WTC11 (cell line): Measurements from ENCODE around the gene ZNF398. TPM values are rescaled to one million over a fixed set of nuclear protein-coding genes. Genes with fewer than 3 reads are reported as not detected.

Experiments used
- ATAC-seq: fragments of 200-7000 bp; cut with Tn5 transposase; 2 replicates; pipeline ENCODE4 v1.10.0; 2021; ENCODE audit warnings: mild to moderate bottlenecking, moderate library complexity
- CTCF ChIA-PET: fragments of 300-600 bp; sonication (Branson Sonifier 250); formaldehyde crosslinking; loops from one replicate; lab custom pipeline; 2021; ENCODE audit warnings: antibody characterized with exemption; lab: Charles Lee
- POLR2A ChIA-PET: fragments of 350-600 bp; sonication (Branson Sonifier 250); formaldehyde crosslinking; loops from one replicate; lab custom pipeline; 2021; ENCODE audit warnings: antibody characterized with exemption; lab: Charles Lee
- DNase-seq: peaks from one replicate; pipeline ENCODE4 v3.0.0; 2021; ENCODE audit warnings: low spot score
- H3K27ac Mint-ChIP-seq: 2 replicates; pipeline ENCODE4 v1.8.0; 2021; ENCODE audit warnings: mixed read lengths
- H3K27me3 Mint-ChIP-seq: 2 replicates; pipeline ENCODE4 v1.8.0; 2021; ENCODE audit warnings: low read depth, mild to moderate bottlenecking, moderate library complexity, mixed read lengths
- H3K36me3 Mint-ChIP-seq: 2 replicates; pipeline ENCODE4 v1.8.0; 2021; ENCODE audit warnings: mixed read lengths
- H3K4me1 Mint-ChIP-seq: 2 replicates; pipeline ENCODE4 v1.8.0; 2022; ENCODE audit warnings: mixed read lengths
- H3K4me3 Mint-ChIP-seq: 2 replicates; pipeline ENCODE4 v1.8.0; 2021; ENCODE audit warnings: mild to moderate bottlenecking, moderate library complexity, mixed read lengths
- H3K9me3 Mint-ChIP-seq: 2 replicates; pipeline ENCODE4 v1.8.0; 2021; ENCODE audit warnings: mixed read lengths
- CBFB ChIP-seq: sonication (generic); formaldehyde crosslinking; IDR thresholded peaks from 2 replicates; pipeline ENCODE4 v1.8.1; 2022; ENCODE audit warnings: mild to moderate bottlenecking, low read depth, missing genetic modification reagents
- CREB1 ChIP-seq: sonication (generic); formaldehyde crosslinking; IDR thresholded peaks from 2 replicates; pipeline ENCODE4 v1.8.0; 2023; ENCODE audit warnings: mild to moderate bottlenecking, missing genetic modification reagents
- ETV6 ChIP-seq: sonication (generic); formaldehyde crosslinking; IDR thresholded peaks from 2 replicates; pipeline ENCODE4 v1.8.1; 2022; ENCODE audit warnings: mild to moderate bottlenecking, missing genetic modification reagents
- GRHL2 ChIP-seq: fragments of 250-450 bp; sonication (Bioruptor Pico); IDR thresholded peaks from 2 replicates; pipeline ENCODE4 v1.8.0; 2022; ENCODE audit warnings: mild to moderate bottlenecking, moderate library complexity; ENCODE audit not compliant: insufficient replicate concordance, severe bottlenecking
- MYBL2 ChIP-seq: sonication (generic); formaldehyde crosslinking; IDR thresholded peaks from 2 replicates; pipeline ENCODE4 v1.8.1; 2023; ENCODE audit warnings: mild to moderate bottlenecking, moderate library complexity, missing genetic modification reagents
- OVOL2 ChIP-seq: fragments of 250-450 bp; sonication (Bioruptor Pico); IDR thresholded peaks from 2 replicates; pipeline ENCODE4 v1.9.0; 2021; ENCODE audit warnings: mild to moderate bottlenecking, borderline replicate concordance
- SP1 ChIP-seq: sonication (generic); formaldehyde crosslinking; conservative IDR thresholded peaks from 2 replicates; pipeline ENCODE4 v1.8.1; 2022; ENCODE audit warnings: missing genetic modification reagents
- ZNF263 ChIP-seq: sonication (generic); formaldehyde crosslinking; IDR thresholded peaks from 2 replicates; pipeline ENCODE4 v1.8.1; 2022; ENCODE audit warnings: low read depth, mild to moderate bottlenecking, moderate library complexity, missing genetic modification reagents
- ZNF423 ChIP-seq: fragments of 250-450 bp; sonication (Bioruptor Pico); IDR thresholded peaks from 2 replicates; pipeline ENCODE4 v2.1.2; 2022; ENCODE audit warnings: mild to moderate bottlenecking, moderate library complexity
- ZNF671 ChIP-seq: fragments of 250-450 bp; sonication (Bioruptor Pico); IDR thresholded peaks from 2 replicates; pipeline ENCODE4 v1.8.0; 2021; ENCODE audit warnings: mild to moderate bottlenecking
- total RNA-seq: library from RNA; stranded (reverse); gene quantifications from 3 replicates; pipeline ENCODE4 v1.2.3, GENCODE V29; 2021
- TF ChIP-seq, protein P1 (sequence below): sonication (generic); formaldehyde crosslinking; IDR thresholded peaks from 2 replicates; pipeline ENCODE4 v1.8.1; 2022; ENCODE audit warnings: low read depth, missing genetic modification reagents, borderline replicate concordance
- TF ChIP-seq, protein P2 (sequence below): sonication (generic); formaldehyde crosslinking; IDR thresholded peaks from 2 replicates; pipeline ENCODE4 v1.8.1; 2023; ENCODE audit warnings: mild to moderate bottlenecking, missing genetic modification reagents, borderline replicate concordance
- TF ChIP-seq, protein P3 (sequence below): fragments of 250-450 bp; sonication (Bioruptor Pico); IDR thresholded peaks from 2 replicates; pipeline ENCODE4 v1.8.0; 2021; ENCODE audit warnings: mild to moderate bottlenecking
- TF ChIP-seq, protein P4 (sequence below): sonication (generic); formaldehyde crosslinking; IDR thresholded peaks from 2 replicates; pipeline ENCODE4 v1.8.0; 2023; ENCODE audit warnings: mild to moderate bottlenecking, missing genetic modification reagents
- TF ChIP-seq, protein P5 (sequence below): sonication (generic); formaldehyde crosslinking; IDR thresholded peaks from 2 replicates; pipeline ENCODE4 v1.8.0; 2022; ENCODE audit warnings: mild to moderate bottlenecking, missing genetic modification reagents
- TF ChIP-seq, protein P6 (sequence below): sonication (generic); formaldehyde crosslinking; conservative IDR thresholded peaks from 2 replicates; pipeline ENCODE4 v1.8.1; 2023; ENCODE audit warnings: mild to moderate bottlenecking, low read depth, missing genetic modification reagents, moderate library complexity

ZNF398 gene
- total RNA-seq, 1 experiment from 2014 or later, result 63.2 TPM

DNA sequence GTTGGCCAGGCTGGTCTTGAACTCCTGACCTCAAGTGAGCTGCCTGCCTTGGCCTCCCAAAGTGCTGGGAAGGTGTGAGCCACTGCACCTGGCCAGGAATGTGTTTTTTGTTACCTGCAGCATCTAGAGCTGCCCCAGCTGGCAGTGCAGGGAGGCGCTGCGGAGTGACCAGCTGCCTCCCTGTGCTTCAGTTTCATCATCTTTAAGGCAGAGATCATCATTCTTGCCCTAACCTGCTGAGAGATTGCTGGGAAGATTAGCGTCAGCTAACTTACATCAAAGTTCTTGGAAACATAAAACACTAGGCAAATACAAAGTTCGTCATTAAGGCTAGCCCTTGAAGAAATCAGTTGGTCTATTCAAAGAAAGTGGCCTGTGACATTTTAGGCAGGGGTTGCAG lies 50.4 kb downstream of the ZNF398 start:
- DNase-seq, result no peak
- POLR2A ChIA-PET, result interaction anchor here (0.7 kb wide), 1 partner anchor 937 kb away, joined by 3 read pairs; no protein-coding TSS in a partner anchor
- peak overlapping the region; percentile 88; the same call in 1 of the 2 replicates for H3K4me3 Mint-ChIP-seq
- no peak for ATAC-seq
- peak overlapping the region; percentile 70; the same call in 1 of the 2 replicates for H3K27ac Mint-ChIP-seq
- CTCF ChIA-PET, result no interaction called here
- H3K27me3 Mint-ChIP-seq, result no peaks in the 10 kb centered on the region
- peaks cover 13% of the 10 kb centered on the region for H3K4me1 Mint-ChIP-seq
- peaks cover 5% of the 10 kb centered on the region for H3K9me3 Mint-ChIP-seq
- TF ChIP-seq, protein P1, sequence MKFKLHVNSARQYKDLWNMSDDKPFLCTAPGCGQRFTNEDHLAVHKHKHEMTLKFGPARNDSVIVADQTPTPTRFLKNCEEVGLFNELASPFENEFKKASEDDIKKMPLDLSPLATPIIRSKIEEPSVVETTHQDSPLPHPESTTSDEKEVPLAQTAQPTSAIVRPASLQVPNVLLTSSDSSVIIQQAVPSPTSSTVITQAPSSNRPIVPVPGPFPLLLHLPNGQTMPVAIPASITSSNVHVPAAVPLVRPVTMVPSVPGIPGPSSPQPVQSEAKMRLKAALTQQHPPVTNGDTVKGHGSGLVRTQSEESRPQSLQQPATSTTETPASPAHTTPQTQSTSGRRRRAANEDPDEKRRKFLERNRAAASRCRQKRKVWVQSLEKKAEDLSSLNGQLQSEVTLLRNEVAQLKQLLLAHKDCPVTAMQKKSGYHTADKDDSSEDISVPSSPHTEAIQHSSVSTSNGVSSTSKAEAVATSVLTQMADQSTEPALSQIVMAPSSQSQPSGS (CRISPR knock-in tag), result no peak
- TF ChIP-seq CBFB (CRISPR knock-in tag) (no peak), ZNF671 (CRISPR knock-in tag) (no peak), ZNF423 (no peak), SP1 (CRISPR knock-in tag) (no peak)
- TF ChIP-seq, protein P2, sequence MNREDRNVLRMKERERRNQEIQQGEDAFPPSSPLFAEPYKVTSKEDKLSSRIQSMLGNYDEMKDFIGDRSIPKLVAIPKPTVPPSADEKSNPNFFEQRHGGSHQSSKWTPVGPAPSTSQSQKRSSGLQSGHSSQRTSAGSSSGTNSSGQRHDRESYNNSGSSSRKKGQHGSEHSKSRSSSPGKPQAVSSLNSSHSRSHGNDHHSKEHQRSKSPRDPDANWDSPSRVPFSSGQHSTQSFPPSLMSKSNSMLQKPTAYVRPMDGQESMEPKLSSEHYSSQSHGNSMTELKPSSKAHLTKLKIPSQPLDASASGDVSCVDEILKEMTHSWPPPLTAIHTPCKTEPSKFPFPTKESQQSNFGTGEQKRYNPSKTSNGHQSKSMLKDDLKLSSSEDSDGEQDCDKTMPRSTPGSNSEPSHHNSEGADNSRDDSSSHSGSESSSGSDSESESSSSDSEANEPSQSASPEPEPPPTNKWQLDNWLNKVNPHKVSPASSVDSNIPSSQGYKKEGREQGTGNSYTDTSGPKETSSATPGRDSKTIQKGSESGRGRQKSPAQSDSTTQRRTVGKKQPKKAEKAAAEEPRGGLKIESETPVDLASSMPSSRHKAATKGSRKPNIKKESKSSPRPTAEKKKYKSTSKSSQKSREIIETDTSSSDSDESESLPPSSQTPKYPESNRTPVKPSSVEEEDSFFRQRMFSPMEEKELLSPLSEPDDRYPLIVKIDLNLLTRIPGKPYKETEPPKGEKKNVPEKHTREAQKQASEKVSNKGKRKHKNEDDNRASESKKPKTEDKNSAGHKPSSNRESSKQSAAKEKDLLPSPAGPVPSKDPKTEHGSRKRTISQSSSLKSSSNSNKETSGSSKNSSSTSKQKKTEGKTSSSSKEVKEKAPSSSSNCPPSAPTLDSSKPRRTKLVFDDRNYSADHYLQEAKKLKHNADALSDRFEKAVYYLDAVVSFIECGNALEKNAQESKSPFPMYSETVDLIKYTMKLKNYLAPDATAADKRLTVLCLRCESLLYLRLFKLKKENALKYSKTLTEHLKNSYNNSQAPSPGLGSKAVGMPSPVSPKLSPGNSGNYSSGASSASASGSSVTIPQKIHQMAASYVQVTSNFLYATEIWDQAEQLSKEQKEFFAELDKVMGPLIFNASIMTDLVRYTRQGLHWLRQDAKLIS (CRISPR knock-in tag), result no peak
- TF ChIP-seq, protein P3, sequence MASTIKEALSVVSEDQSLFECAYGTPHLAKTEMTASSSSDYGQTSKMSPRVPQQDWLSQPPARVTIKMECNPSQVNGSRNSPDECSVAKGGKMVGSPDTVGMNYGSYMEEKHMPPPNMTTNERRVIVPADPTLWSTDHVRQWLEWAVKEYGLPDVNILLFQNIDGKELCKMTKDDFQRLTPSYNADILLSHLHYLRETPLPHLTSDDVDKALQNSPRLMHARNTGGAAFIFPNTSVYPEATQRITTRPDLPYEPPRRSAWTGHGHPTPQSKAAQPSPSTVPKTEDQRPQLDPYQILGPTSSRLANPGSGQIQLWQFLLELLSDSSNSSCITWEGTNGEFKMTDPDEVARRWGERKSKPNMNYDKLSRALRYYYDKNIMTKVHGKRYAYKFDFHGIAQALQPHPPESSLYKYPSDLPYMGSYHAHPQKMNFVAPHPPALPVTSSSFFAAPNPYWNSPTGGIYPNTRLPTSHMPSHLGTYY (CRISPR knock-in tag), result no peak
- TF ChIP-seq, protein P4, sequence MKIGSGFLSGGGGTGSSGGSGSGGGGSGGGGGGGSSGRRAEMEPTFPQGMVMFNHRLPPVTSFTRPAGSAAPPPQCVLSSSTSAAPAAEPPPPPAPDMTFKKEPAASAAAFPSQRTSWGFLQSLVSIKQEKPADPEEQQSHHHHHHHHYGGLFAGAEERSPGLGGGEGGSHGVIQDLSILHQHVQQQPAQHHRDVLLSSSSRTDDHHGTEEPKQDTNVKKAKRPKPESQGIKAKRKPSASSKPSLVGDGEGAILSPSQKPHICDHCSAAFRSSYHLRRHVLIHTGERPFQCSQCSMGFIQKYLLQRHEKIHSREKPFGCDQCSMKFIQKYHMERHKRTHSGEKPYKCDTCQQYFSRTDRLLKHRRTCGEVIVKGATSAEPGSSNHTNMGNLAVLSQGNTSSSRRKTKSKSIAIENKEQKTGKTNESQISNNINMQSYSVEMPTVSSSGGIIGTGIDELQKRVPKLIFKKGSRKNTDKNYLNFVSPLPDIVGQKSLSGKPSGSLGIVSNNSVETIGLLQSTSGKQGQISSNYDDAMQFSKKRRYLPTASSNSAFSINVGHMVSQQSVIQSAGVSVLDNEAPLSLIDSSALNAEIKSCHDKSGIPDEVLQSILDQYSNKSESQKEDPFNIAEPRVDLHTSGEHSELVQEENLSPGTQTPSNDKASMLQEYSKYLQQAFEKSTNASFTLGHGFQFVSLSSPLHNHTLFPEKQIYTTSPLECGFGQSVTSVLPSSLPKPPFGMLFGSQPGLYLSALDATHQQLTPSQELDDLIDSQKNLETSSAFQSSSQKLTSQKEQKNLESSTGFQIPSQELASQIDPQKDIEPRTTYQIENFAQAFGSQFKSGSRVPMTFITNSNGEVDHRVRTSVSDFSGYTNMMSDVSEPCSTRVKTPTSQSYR, result no peak
- TF ChIP-seq, protein P5, sequence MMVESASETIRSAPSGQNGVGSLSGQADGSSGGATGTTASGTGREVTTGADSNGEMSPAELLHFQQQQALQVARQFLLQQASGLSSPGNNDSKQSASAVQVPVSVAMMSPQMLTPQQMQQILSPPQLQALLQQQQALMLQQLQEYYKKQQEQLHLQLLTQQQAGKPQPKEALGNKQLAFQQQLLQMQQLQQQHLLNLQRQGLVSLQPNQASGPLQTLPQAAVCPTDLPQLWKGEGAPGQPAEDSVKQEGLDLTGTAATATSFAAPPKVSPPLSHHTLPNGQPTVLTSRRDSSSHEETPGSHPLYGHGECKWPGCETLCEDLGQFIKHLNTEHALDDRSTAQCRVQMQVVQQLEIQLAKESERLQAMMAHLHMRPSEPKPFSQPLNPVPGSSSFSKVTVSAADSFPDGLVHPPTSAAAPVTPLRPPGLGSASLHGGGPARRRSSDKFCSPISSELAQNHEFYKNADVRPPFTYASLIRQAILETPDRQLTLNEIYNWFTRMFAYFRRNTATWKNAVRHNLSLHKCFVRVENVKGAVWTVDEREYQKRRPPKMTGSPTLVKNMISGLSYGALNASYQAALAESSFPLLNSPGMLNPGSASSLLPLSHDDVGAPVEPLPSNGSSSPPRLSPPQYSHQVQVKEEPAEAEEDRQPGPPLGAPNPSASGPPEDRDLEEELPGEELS, result no peak
- H3K36me3 Mint-ChIP-seq, result peaks cover 47% of the 10 kb centered on the region

DNA sequence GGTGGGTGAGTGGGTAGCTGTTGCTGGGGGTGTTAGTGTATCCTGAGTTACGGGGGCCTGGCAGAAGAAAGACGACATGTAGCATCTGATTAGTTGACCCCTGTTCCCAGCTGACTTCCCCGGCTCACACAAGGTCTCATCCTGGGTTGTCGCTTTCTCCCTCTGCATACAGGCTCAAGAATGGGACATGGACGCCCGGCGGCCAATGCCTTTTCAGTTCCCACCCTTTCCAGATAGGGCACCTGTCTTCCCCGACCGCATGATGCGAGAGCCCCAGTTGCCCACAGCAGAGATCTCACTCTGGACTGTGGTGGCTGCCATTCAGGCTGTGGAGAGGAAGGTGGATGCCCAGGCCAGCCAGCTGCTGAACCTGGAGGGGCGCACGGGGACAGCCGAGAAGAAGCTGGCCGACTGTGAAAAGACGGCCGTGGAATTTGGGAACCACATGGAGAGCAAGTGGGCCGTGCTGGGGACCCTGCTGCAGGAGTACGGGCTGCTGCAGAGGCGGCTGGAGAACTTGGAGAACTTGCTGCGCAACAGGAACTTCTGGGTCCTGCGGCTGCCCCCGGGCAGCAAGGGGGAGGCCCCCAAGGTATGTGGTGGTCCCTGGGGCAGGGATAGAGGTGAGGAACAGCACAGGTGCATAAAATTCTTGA lies 51.0 kb downstream of the ZNF398 start:
- ChIA-PET CTCF (no interaction called here), POLR2A (no interaction called here)
- Mint-ChIP-seq H3K4me3 (no peak overlapping the region), H3K36me3 (peaks cover 53% of the 10 kb centered on the region), H3K9me3 (peaks cover 5% of the 10 kb centered on the region), H3K4me1 (peaks cover 13% of the 10 kb centered on the region), H3K27me3 (no peaks in the 10 kb centered on the region), H3K27ac (no peak overlapping the region)
- ATAC-seq (no peak), DNase-seq (no peak)
- TF ChIP-seq ZNF263 (CRISPR knock-in tag) (no peak), CREB1 (CRISPR knock-in tag) (no peak), ZNF423 (no peak), ETV6 (CRISPR knock-in tag) (no peak), ZNF671 (CRISPR knock-in tag) (no peak), MYBL2 (CRISPR knock-in tag) (no peak), GRHL2 (CRISPR knock-in tag) (no peak), OVOL2 (CRISPR knock-in tag) (no peak)
- TF ChIP-seq, protein P6, sequence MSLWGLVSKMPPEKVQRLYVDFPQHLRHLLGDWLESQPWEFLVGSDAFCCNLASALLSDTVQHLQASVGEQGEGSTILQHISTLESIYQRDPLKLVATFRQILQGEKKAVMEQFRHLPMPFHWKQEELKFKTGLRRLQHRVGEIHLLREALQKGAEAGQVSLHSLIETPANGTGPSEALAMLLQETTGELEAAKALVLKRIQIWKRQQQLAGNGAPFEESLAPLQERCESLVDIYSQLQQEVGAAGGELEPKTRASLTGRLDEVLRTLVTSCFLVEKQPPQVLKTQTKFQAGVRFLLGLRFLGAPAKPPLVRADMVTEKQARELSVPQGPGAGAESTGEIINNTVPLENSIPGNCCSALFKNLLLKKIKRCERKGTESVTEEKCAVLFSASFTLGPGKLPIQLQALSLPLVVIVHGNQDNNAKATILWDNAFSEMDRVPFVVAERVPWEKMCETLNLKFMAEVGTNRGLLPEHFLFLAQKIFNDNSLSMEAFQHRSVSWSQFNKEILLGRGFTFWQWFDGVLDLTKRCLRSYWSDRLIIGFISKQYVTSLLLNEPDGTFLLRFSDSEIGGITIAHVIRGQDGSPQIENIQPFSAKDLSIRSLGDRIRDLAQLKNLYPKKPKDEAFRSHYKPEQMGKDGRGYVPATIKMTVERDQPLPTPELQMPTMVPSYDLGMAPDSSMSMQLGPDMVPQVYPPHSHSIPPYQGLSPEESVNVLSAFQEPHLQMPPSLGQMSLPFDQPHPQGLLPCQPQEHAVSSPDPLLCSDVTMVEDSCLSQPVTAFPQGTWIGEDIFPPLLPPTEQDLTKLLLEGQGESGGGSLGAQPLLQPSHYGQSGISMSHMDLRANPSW, result no peak
